Activated naive CD4-positive, alpha-beta T cell treated with anti-CD3 and anti-CD28 coated beads, Interleukin-2, amount 50 U/mL, for 72 hours (primary cell): Measurements from ENCODE around the gene IGFBP6. TPM values are rescaled to one million over a fixed set of nuclear protein-coding genes. Genes with fewer than 3 reads are reported as not detected.

Experiments
- ATAC-seq, 2 donors: fragments of 150-1000 bp; cut with Tn5 transposase; 2 replicates each; pipeline ENCODE4 v1.10.0; 2021; ENCODE audit warnings: mild to moderate bottlenecking in 2 of 2, moderate library complexity in 2 of 2
- DNase-seq, 2 donors: peaks; one replicate each; pipeline ENCODE4 v3.0.0; 2021 to 2022; ENCODE audit warnings: low spot score in 2 of 2
- H3K27ac Mint-ChIP-seq, 2 donors: one replicate each; pipeline ENCODE4 v1.8.0; 2022; ENCODE audit warnings: mild to moderate bottlenecking in 2 of 2, mixed read lengths in 2 of 2
- H3K36me3 Mint-ChIP-seq, 2 donors: one replicate each; pipeline ENCODE4 v1.8.0; 2022; ENCODE audit warnings: mixed read lengths in 2 of 2
- H3K9me3 Mint-ChIP-seq, 2 donors: one replicate each; pipeline ENCODE4 v1.8.0; 2022; ENCODE audit warnings: mixed read lengths in 2 of 2
- total RNA-seq, 2 donors: library from RNA; stranded (reverse); gene quantifications; one replicate each; pipeline ENCODE4 v1.2.3, GENCODE V29; 2022

The IGFBP6 gene
- total RNA-seq, 2 donors from 2014 or later, result 1.5 to 3.6 TPM

DNA sequence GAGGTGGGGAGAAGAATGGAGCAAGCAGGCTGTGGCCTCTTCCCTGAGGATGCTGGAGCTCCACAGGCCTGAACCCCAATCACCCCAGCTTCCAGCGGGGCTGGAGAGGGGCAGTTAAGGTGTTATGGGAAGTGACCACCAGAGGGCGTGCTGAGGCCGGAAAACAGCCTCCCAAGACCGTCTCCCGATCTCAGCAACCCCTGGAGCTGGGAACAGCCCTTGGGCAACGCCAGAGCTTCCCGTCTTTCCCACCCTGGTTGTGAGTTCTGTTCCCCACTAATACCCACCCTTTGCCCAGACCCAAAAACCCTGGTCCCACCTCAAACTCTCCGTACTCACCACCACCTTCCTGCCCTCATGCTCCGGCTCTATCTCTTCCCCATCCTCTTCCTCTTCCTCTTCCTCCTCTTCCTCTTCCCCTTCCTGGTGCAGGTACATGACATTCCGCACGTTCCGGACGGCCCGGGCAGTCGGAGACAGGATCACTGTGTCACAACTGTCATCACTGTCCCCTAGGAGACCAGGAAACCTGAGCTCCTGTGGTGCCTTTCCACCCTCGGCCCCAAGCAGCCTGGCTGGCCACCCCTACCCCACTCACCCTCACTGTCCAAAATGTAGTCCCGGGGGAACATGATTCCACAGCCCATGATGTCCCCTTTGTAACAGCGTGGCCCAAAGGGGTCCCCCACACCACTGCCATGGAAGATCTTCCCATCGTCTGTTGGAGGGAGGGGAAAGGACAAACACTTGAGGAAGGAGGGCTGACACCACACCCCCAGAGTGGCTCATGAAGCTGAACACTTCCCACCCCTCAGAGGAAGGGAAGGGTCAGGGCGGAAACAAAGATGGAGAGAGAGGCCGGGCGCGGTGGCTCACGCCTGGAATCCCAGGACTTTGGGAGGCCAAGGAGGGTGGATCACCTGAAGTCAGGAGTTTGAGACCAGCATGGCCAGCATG is 31.2 kb upstream of the IGFBP6 start:
- DNase-seq, result peak; percentile 49 to 75
- Mint-ChIP-seq H3K36me3 (no peaks in the 10 kb centered on the region), H3K27ac (peak overlapping the region; percentile 1 to 38), H3K9me3 (no peaks in the 10 kb centered on the region)
- peak; percentile 74 to 83 for ATAC-seq

DNA sequence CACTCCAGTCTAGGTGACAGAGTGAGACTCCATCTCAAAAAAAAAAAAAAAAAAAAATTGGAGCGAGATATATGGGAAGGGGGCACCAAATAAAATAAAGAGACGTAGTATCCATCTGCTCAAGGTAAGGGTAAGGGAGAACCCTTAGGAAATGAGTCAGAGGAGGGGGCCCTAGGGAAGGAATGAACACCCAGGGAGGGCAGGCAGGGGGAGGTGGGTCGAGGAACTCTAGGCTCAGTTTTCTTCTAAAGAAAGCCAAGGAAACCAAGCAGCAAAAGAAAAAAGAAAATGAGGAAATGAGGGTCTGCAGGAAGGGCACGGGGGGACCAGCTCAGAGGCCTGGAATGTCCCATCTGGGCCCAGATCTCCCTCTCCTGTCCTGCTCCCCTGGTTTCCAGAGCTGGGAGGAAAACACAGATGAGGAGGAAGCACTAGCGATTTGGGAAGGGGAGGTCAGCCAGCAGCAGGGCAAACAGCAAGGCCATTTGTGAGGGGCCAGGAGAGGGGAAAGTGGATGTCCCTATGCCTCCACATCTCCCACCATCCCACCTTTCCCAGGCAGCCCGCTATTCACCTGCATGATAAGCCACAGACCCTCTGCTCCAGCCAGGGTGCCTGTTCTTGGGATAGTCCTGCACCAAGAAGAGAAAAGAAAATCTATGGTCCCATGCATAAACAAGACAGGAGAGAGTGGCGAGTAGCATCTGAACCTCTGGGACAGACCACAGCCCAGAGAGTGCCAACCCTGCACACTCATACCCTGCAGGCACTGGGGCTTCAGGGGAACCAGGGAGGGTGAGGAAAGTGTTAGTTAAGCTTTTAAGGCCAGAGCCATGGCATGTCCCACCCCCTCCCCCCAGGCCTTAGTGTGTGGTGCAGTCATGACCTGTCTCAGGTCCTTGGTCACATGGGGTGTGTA is 30.1 kb upstream of the IGFBP6 start:
- H3K27ac Mint-ChIP-seq, result peak overlapping the region; percentile 1 to 77
- no peaks in the 10 kb centered on the region for H3K9me3 Mint-ChIP-seq
- no peaks in the 10 kb centered on the region for H3K36me3 Mint-ChIP-seq
- peak; percentile 11 to 24 for ATAC-seq
- DNase-seq, result no peak

DNA sequence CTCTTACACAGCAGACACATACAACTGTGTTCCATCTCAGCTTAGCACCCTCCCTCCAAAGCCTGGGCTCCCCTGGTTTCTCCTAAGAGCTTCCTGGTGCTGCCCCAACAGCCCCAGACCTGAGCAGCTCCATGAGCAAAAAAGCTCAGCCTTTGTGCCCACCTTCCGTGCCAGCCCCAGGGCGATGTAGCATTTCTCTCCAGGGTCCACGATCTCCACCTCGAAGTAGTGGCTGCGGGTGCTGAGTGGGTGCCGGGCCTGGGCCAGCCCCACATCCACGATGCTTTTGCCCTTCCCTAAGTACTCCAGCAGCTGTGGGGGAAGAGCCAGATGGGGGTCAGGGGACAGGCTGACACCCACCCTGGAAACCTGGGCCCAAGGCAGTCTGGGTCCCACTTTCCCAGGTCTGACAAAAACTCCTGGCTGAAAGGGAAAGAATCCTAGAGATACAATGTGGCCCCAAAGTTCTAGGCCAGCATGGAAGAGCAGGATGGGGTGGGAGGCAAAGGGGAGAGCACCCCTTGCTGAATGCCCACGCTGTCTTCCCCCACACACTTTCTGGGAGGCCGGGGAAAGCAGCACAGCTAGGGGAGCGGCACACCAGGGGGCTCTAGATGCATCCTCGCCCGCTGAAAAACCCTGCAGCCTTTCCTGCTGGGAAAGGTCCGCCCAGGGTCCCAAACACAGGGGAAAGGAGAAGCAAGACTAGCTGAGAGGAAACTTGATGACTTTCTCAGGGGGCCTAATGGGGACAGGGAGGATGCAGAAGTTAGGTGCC is 29.3 kb upstream of the IGFBP6 start:
- ATAC-seq (no peak), DNase-seq (no peak)
- no peaks in the 10 kb centered on the region for H3K36me3 Mint-ChIP-seq
- H3K9me3 Mint-ChIP-seq, result no peaks in the 10 kb centered on the region
- peak overlapping the region in 1 of 2 donors; percentile 74 for H3K27ac Mint-ChIP-seq

DNA sequence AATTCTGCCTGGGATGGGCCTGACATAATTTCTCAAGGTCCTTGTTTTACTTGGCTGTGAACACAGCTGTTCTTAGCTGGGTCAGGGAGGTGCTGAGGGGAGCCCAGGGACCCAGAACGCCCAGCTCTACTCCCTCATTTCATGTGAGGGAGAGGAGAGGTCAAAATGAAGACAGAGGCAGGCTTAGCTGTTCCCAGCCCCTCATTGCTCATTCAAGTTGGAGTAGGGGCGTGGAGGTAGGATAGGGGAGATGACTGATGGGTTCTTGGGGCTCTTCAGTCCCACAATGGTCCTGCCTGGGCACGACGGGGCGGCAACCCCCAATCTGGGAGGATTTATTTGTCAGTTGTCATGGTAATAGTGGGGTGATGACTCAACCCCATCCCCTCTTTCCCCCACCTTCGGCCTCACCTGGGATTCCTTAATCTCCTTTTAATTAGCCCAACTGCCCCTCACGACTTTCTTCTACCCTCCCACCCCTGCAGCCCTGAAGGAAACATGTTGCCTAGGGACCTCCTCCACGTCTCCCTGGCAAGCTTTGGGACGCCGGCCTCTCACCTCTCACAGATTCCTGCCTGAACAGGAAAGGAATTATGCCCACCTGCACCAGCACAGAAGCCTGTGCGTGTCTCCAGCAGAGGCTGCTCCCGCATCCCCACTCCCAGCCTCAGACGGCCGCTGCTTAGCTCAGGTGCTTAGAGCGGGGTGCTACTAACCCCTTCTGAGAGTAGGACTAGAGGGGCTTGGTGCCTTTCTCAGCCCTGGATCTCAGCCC is 28.5 kb upstream of the IGFBP6 start:
- Mint-ChIP-seq H3K27ac (peak overlapping the region in 1 of 2 donors; percentile 74), H3K9me3 (no peaks in the 10 kb centered on the region), H3K36me3 (no peaks in the 10 kb centered on the region)
- ATAC-seq (no peak), DNase-seq (no peak)

DNA sequence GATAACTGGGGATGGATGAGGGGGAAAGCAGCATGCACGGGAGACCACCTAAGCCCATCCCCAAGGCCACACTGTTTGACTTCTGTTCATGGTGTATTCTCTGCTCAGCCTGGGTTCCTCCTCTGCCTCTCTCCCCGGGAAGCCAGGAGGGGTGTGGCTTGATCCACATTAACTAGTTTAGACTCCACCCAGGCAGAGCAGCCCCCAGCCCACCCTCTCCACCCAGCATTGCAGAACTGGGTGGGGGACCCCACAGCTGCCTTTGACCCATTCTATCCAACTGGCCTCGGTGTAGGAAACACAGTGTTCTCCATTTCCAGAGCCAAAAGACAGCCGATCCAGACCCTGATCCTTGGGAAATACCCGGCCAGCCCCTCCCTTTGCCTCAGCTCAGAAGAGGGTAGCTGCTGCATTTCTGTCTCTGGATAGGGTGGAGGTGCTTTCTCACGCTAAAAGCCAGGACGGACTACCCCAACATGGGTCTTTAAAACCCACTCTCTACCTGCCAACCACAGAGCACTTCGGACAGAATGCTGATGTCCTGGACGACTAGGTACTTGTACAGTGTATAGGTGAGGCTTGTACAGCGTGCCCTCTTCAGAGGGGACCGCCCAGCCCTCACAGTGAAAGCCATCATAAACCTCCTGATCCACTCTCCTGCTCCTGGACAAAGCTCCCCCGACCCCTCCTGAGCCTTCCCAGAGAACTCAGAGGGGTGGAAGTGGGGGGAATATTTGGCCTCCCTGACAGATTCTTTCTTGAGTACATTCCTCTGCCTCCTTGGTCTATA is 27.7 kb upstream of the IGFBP6 start:
- ATAC-seq, result no peak
- Mint-ChIP-seq H3K27ac (peak overlapping the region; percentile 39 to 68), H3K36me3 (peaks cover 0 to 7% of the 10 kb centered on the region in 2 donors)

DNA sequence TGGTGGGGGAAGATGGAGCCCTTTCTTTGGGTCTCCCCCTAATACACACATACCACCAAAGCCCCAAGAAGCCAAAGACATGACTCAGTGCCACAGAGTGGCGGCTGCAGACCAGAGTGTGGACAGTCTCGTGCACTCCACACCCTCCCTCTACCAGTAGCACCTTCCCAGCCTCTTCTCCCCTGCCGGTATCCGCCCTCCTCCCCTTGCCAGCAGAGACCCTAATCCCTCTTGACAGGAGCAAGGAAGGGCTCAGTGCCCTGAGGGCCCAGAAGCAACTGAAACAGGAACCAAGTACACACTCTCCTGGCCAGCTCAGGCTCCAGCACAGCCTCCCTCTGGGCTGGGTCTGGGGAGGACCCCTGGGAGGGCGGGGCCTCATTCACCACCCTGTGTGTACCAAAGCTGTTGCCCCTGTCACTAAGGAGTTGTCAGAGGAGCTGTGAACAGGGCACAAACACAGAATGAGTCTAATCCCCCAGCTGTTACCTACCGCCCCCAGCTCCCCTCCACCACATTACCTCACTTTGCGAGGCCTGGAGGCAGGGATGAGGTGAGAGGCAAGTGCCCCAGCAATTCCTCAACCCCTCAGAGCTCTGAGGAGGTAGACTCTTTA is 26.5 kb upstream of the IGFBP6 start:
- Mint-ChIP-seq H3K36me3 (peaks cover 0 to 8% of the 10 kb centered on the region in 2 donors), H3K27ac (peak overlapping the region; percentile 39 to 51), H3K9me3 (no peaks in the 10 kb centered on the region)
- ATAC-seq, result peak in 1 of 2 donors; percentile 7
- DNase-seq, result no peak

More for the DNA sequence above, 27.7 kb upstream of the IGFBP6 start:
- no peaks in the 10 kb centered on the region for H3K9me3 Mint-ChIP-seq
- no peak for DNase-seq

DNA sequence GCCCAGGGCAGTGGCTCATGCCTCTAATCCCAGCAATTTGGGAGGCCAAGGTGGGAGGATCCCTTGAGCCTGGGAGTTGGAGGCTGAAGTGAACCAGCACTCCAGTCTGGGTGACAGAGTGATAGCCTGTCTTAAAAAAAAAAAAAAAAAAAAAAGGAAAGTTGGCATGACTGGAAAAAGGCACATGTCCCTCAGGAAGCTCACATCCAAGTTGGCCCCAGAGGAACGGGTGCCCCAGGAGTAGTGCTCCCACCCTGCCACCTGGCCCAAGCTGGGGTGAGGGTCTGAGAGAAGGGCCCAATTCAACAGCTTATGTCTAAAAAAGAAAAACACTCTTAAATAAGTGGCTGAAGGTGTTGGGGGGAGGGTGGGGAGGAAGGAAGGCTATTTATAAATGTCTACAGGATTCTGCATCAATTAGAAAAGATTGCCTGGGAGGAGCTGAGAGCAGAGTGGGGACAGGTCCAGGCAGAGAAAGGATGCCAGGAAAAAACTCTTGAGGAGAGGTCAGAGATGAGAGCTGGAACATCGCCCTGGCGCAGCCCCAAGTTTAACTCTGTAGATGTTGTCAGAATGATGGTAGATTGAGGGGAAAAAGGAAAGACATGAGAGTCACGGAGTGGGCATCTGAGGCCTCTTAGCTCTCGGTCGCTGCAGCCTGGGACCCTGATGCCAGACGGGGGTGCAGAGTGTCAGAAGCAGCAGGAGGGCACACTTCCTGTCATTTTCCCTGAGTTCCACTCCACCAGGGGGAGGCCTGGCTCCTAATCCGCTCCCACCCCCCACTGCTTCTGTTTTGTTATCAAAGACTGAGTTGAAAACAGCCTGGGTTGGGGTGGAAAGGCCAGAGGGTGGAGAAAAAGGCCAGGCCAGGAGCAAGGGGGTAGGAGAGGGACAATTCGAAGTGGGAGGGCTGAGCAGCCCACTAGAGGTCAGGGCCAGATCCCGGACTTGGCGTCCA is 25.6 kb upstream of the IGFBP6 start:
- H3K27ac Mint-ChIP-seq, result peak overlapping the region; percentile 39 to 51

DNA sequence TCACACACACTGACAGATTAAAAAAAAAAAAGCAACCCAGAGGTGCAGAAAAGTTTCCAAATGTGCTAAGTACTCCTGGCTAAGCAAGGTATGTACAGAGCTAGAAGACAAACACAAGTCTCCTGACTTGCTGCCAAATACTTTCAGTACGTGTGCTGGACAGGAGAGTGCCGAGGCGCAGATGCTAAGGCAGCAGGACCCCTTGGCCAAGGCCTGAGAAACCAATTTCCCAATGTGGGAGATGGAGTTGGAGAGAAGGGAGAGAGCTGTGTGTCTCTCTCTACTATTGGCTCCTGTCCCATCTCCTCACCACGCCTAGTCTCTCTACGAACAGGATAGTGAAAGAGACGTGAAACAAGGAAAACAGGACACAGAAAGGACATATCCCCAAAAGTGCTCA is 23.6 kb upstream of the IGFBP6 start:
- ATAC-seq (no peak), DNase-seq (no peak)
- Mint-ChIP-seq H3K36me3 (peaks cover 0 to 8% of the 10 kb centered on the region in 2 donors), H3K27ac (no peak overlapping the region), H3K9me3 (no peaks in the 10 kb centered on the region)

More for the DNA sequence above, 25.6 kb upstream of the IGFBP6 start:
- no peak for DNase-seq
- Mint-ChIP-seq H3K9me3 (no peaks in the 10 kb centered on the region), H3K36me3 (peaks cover 0 to 8% of the 10 kb centered on the region in 2 donors)
- ATAC-seq, result no peak

DNA sequence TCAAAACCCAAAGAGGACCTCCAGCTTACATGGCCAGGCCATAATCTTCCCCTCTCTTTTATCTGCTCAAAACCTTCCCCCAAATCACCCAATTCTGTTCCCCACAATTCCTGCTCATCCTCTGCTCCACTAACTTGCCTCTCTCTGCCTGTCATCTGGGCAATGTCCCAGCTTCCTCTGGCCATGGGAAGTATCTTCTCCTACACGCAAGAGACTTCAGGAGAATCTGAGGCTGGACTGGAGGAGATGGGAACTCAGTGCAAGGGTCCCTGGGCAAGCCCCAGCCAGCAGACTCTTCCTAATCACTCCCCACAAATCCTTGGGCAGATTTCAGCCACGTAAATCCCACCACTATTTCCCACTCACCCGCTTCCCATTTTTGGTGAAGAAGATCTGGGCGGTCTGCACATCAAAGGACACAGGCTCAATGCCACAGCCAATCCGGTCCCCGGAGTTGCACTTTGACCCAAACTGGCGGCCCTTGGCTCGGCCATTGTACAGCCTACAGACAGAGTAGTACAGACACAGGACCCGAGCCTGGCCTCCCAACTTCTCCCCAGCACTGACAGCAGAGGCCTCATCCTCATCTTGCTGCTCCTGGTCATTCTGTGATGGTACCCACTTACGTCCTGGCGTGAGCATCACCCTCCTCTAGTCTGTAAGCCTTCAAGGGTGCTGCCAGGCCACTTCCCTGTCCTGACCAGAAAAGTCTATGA is 23.0 kb upstream of the IGFBP6 start:
- DNase-seq (no peak), ATAC-seq (no peak)
- Mint-ChIP-seq H3K36me3 (peaks cover 0 to 8% of the 10 kb centered on the region in 2 donors), H3K9me3 (no peaks in the 10 kb centered on the region), H3K27ac (peak overlapping the region; percentile 12 to 24)

DNA sequence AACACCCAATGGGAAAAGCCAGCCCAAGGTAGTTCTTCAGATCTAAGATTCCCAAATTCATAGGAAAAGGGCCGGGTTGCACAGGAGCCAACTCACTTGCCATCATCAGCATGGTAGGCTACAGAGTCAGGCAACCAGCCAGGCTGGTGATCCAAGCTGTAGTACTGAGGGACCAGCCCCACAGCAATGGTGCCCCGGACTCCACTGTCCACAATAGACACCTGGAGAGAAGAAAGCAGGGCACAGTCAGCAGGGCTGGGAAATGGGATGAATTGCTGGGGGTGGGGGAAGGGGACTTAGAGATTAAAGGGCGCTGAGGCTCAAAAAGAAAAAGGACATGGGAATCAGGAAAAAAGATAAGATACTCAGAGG is 22.5 kb upstream of the IGFBP6 start:
- Mint-ChIP-seq H3K9me3 (no peaks in the 10 kb centered on the region), H3K36me3 (peaks cover 0 to 8% of the 10 kb centered on the region in 2 donors), H3K27ac (peak overlapping the region in 1 of 2 donors; percentile 12)
- DNase-seq (no peak), ATAC-seq (no peak)

DNA sequence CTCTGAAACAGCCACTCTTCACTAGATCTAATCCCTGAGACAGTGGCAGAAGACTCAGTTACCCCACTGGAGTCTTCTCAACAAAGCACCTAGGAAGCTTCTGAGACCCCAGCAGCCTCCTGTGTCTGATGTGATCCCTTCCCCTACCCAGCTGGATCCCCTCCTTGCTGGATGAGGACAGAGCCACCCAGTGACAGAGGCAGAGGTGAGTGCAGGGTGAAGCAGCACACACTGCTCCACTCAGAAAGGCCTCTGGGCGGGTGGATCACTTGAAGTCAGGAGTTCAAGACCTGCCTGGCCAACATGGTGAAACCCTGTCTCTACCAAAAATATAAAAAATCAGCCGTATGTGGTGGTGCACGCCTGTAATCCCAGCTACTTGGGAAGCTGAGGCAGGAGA is 21.0 kb upstream of the IGFBP6 start:
- Mint-ChIP-seq H3K9me3 (no peaks in the 10 kb centered on the region), H3K27ac (peak overlapping the region; percentile 29 to 82), H3K36me3 (peaks cover 0 to 8% of the 10 kb centered on the region in 2 donors)
- DNase-seq (no peak), ATAC-seq (no peak)

DNA sequence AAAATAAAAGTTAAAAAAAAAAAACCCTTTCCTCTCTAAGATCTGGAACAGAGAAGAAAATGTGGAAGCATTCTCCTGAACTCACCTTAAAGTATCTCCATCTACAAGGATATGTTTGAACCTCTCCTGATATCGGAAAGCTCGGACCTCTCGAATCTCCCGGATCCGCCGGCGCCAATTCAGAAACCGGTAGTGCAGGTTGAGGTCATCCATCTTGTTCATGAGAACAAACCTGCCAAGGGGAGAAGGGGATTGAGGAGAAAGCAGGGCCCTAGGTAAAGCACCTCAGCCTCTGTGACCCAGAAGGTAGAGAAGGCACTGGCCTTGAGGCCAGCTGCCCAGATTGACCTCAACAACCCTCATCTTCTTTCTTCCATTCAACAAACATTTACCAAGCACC is 20.4 kb upstream of the IGFBP6 start:
- H3K9me3 Mint-ChIP-seq, result no peaks in the 10 kb centered on the region
- DNase-seq, result no peak
- peaks cover 0 to 8% of the 10 kb centered on the region in 2 donors for H3K36me3 Mint-ChIP-seq
- ATAC-seq, result no peak
- peak overlapping the region; percentile 2 to 72 for H3K27ac Mint-ChIP-seq
